GM21381 (cell line): ENCODE data around the gene IP6K1.
"Not testable (repeated sequence)": the region's sequence is repeated elsewhere in the genome, so short reads cannot be mapped to it uniquely, and the experiment has no call there.

ENCODE experiments used
- ATAC-seq: cut with Tn5 transposase; IDR thresholded peaks from one replicate; pipeline ENCODE4 v1.9.1; 2021; ENCODE audit warnings: mild to moderate bottlenecking, moderate library complexity; ENCODE audit not compliant: unreplicated experiment

IP6K1 gene

DNA sequence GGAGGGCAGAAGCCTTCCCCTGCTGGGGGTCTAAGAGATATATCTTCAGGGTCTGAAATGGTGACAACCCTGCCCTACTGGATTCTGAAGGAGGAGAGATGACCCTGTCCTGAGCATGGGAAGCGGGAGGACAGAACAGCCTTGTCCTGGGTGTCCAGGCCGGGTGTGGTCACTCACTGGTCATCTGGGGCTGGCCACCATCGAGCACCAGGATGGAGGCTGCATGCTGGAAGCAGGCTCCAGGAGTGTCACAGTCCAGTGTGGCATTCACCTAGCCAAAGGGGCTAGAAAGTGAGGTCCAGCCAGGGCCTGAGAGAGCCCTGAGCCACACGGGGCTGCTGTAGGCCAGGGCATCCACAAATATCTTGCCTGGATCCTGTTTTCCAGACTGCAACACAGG lies 8.1 kb upstream of the IP6K1 start:
- ATAC-seq, result no peak

- ATAC-seq, result no peak
These were observed 7.2 kb upstream of the IP6K1 start for GRCh38 chr3:49793486-49794085.

DNA sequence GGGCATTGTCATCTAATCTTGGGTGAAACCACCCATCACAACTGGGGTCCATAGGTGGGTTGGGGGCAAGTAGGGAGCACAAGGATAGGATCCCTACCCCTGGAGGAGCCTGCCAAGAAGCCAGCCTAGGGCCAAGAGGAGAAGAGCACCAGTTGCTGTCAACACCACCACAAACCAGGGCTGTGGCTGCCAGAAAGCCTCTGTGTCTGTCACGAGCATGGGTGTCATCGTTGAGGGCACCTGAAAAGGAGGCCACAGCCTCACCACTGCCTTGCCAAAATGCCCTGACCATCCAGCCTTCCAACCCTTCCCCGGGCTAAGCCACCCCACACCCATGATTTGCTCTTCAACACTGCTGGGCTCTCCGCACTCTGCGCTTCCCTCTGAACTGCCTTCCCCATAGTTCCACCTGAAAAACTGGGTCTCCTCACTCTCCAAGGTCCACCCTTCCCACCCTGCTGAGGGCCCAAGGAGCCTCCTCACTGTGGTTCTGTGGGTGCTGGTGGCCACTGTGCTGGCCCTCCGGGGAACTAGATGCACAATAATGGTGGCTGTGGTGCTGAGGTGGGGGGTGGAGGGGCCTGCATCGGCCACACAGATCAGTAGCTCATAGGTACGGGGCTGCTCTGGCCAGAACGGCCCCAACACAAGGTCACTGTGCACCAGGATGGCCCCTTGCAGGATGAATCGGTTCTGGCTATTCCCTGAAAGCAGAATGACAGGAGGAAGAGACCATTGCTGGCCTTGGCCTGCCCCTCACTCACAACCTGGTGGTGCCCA lies 6.2 kb upstream of the IP6K1 start:
- no peak for ATAC-seq

- no peak for ATAC-seq
These were observed 5.2 kb upstream of the IP6K1 start for GRCh38 chr3:49791571-49791970.

GRCh38 chr3:49790626-49791411 lies 4.5 kb upstream of the IP6K1 start:
- no peak for ATAC-seq

DNA sequence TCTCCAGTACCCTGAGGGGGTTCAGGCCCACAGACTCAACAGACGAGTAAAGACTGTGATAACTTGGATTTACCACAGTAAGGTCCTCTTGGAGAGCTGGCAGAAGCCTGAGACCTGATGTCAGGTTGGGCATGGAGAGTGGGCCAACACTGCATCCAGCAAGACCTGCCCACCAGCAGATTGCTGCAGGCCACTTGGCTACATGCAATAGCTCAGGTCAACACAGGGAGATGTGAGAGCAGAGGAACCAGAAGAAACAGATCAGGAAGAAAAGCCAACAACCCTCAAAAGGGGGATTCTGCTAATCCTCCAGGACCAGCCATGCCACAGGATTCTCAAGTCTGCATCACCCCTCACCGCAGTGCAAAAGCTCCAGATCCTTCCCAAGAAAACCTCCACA lies 1.7 kb upstream of the IP6K1 start:
- no peak for ATAC-seq

- no peak for ATAC-seq
These were observed 1.2 kb upstream of the IP6K1 start for GRCh38 chr3:49787536-49787935.

DNA sequence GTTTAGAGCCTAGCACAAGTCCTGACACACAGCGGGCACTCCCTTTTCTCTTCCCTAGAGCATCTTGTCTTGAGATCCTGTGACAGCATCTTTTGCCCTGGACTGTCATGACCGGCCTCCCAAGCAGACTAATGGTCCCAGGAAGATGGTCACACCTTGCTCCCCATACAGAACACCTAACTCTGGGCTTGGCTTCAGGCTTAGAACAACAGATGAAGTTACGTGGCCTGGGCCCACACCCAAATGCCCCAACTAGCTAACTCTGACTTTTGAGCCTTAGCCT lies 781 bp upstream of the IP6K1 start:
- ATAC-seq, result no peak

DNA sequence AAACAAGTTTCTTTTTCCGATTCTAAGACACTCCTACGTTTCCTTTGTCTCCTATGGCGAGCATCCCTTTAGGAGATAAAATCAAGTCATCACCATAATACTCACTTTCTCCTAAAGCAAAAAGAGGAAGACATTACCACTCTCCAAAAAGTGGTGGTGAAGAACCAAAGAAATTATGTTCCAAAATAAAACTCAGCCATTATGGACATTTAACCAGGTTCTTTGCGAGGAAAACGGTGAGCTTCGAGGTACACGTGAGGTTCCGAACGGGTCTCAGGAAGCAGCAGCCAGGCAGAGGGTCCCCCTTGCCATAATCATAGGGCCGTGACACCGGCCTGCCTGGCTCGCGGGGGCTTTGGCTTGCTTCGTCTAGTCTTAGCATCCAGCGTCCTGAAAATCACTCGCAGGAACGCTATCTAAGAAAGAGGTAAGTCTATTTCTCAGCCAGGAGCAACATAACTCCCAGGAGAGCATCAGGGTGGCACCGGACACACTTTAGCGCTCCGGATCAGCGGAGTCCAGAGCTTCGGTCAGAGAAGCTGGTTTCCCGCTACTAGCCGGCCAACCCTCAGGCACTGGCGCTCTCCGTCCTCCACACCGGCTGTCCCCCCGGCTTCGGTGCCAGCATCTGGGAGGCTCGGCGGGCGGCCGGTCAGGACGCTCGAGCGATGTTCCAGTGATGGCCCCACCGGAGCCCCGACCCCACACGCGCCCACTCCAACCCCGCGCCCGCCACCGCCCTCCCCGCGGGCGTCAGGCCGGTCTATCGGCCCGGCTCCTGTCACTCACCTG lies 581 bp downstream of the IP6K1 start:
- ATAC-seq, result peak; percentile 48

GRCh38 chr3:49782277-49782676 lies 4.1 kb downstream of the IP6K1 start:
- ATAC-seq, result not testable (repeated sequence)

DNA sequence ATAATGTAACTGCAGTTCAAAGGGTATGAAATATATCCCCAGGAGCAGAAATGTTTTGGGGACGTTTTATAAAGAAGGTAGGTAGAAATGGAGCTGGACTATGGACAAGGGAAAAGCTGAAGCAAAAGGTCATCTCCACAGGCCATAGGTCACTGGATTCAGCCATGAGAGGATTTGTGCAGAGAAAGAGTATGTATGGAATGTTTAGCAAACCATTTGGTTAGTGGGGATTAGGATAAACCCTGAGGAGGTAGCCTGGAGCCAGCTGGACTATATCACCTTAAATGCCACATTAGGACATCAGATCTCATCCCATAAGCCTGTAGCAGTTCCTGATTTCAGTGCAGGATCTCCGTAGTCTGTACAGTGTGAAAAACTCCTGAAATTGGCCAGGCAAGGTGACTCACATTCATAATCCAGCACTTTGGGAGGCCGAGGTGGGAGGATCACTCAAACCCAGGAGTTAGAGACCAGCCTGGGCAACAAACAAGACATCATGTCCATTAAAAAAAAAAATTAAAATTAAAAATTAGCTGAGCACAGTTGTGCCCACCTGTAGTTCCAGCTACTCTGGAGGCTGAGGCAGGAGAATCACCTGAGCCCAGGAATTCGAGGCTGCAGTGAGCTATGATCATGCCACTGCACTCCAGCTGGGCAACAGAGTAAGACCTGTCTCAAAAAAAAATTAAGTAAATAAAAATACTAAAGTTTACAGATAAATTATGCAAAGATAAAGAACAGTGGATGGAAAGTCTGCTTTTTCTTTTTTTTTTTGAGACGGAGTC lies 4.7 kb downstream of the IP6K1 start:
- no peak for ATAC-seq

- not testable (repeated sequence) for ATAC-seq
These were observed 5.4 kb downstream of the IP6K1 start for GRCh38 chr3:49780975-49781365.

DNA sequence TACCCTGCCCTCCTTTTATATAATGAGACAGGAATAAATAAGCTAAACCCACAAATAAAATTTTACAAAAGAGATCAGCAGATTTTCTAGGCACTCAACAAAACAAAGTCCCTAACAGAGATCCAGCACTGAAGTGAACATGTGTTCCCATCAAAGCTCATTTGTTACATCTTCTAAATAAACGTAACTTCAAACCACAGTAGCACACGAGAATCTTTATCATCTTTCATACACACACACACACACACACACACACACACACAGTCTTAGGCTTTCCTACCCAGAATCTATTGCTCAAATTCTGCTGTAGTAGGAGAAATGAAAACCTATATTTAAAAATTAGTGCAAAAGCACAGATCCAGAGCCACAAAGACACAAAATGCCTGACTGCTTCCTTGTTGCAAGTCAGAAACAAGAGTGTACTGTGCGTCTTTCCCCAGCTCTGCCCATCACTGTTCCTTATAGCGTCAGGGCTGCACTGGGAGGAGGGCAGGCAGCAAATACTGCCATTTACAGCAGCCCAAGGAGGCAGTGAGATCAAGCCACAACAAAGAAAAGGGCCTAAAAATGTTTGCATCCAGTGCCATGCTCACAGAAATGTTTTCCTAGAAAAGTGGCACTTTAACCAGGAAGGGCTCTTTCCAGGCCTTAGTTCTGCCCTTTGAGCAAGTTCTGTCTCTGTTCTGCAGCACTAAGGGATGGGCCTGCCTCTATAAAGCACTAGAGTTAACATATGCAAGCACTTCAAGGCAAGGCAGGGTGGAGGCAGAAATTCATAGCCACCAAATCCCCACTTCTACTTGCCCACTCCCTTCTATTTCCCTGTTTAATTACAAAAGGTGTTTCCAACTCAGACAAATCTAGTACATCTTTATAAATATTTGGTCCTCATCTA lies 6.0 kb downstream of the IP6K1 start:
- ATAC-seq, result no peak

DNA sequence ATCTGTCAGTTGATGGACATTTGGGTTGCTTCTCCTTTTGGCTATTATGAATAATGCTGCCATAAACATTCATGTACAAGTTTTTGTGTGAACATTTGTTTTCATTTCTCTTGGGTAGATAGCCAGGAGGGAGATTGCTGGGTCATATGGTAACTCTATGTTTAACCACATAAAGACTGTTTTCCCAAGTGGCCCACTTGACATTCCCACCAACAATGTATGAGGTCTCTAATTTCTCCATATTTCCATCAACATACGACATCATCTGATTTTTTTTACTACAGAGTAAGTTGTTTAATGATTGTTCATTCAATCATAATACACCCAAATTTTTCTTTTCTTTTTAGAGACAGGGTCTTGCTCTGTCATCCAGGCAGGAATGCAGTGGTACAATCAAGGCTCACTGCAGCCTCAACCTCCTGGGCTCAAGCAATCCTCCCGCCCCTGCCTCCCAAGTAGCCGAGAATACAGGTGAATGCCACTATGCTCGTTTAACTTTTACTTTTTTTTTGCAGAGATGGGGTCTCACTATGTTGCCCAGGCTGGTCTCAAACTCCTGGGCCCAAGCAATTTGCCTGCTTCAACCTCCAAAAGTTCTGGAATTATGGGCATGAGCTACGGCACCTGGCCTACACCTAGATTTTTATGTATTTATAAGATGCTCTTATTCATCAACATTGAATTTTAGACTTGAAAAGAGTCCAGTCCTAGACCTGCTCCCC lies 6.8 kb downstream of the IP6K1 start:
- no peak for ATAC-seq

DNA sequence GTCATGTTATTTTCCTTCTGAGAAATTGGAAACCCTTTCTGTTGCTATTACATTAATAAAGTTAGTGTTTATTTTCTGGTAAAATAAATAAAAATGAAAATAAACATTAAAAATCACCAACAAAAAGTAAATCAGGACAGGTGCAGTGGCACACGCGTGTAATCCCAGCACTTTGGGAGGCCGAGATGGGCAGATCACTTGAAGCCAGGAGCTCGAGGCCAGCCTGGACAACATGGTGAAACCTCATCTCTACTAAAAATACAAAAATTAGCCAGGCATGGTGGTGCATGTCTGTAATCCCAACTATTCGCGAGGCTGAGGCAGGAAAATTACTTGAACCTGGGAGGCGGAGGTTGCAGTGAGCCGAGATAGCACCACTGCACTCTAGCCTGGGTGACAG lies 10.2 kb downstream of the IP6K1 start:
- not testable (repeated sequence) for ATAC-seq

DNA sequence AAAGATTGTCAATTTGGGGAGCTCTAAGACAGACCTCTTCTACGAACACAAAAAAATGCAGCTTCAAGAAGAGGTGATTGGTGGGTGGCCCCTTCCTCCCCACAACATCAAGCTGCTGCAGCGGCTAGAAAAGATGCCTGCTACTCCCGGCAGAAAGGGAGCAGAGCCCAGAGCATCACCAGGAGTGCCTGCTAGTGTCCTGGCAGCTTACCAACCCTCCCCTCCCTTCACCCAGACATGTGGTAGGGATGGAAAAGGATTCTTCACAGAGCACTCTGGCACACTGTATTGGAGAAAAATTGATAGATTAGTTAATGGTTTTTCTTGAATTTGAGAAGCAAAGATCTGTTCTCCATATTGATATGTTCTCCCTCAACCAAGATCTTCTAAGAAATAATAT lies 10.8 kb downstream of the IP6K1 start:
- ATAC-seq, result no peak

GRCh38 chr3:49772703-49773102 lies 13.6 kb downstream of the IP6K1 start:
- no peak for ATAC-seq

DNA sequence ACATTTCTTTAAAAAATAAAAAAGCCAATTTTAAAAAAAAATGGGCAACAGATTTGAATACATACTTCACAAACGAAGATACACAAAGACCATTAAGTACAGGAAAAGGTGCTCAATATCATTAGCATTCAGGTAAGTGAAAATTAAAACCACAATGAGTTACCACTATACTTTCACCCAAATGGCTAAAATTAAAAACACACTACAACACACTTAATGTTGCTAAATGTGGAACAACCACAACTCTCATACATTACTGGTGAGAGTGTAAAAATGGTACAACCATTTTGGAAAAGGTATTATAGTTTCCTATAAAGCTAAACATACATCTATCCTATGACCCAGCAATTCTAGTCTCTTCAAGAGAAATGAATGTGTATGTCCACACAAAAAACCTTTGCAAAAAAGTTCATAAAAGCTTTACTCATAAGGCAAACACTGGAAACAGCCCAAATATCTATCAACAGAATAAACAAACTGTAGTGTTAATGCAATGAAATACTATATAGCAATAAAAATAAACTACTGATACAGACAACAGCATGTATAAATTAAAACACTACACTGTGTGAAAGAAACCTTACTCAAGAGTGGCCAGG lies 14.9 kb downstream of the IP6K1 start:
- no peak for ATAC-seq

DNA sequence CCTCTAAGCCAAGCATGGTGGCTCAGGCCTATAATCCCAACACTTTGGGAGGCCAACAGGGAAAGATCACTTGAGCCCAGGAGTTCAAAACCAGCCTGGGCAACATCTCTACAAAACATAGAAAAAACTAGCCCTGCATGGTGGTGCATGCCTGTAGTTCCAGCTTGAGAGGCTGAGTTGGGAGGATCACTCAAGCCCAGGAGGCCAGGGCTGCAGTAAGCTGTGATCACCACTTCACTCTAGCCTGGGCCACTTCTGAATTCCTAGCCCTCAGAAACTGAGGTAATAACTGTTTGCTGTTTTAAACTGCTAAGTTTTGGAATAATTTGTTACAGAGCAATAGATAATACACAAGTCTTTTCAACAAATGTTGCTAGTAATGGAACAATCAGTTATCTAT lies 16.4 kb downstream of the IP6K1 start:
- ATAC-seq, result no peak
